MCF 10A (cell line): ENCODE results near the gene TUBGCP6. TPM values are rescaled to one million over a fixed set of nuclear protein-coding genes. Genes with fewer than 3 reads are reported as not detected.

Experiments
- BruUV-seq: library from RNA; stranded (reverse); fragments of 400-500 nt; replicated peaks from 2 replicates; lab custom pipeline; 2021; lab: Mats Ljungman, UMichigan
- CTCF ChIA-PET: fragments of 300-600 bp; sonication (Branson Sonifier 250); formaldehyde crosslinking; extraction: SDS; loops from one replicate; lab custom pipeline; 2021; ENCODE audit warnings: antibody characterized with exemption, inconsistent platforms; lab: Yijun Ruan, JAX
- POLR2A ChIA-PET: fragments of 300-600, 350-650 bp; sonication (Branson Sonifier 250); formaldehyde crosslinking; extraction: SDS; loops from one replicate; lab custom pipeline; 2020; ENCODE audit warnings: antibody characterized with exemption, inconsistent platforms; lab: Yijun Ruan, JAX
- DNase-seq: peaks from one replicate; pipeline ENCODE4 v3.0.0-alpha.2; 2018; ENCODE audit not compliant: unreplicated experiment
- H3K27ac Mint-ChIP-seq: one replicate; pipeline ENCODE4 v1.8.0; 2022; ENCODE audit warnings: mild to moderate bottlenecking, low read depth, mixed read lengths; ENCODE audit not compliant: unreplicated experiment
- H3K27me3 Mint-ChIP-seq: one replicate; pipeline ENCODE4 v1.8.0; 2022; ENCODE audit warnings: mixed read lengths; ENCODE audit not compliant: insufficient read depth, unreplicated experiment
- H3K36me3 Mint-ChIP-seq: one replicate; pipeline ENCODE4 v1.8.0; 2022; ENCODE audit warnings: mild to moderate bottlenecking, moderate library complexity, mixed read lengths; ENCODE audit not compliant: insufficient read depth, unreplicated experiment
- H3K4me1 Mint-ChIP-seq: one replicate; pipeline ENCODE4 v1.8.0; 2022; ENCODE audit warnings: mixed read lengths; ENCODE audit not compliant: insufficient read depth, unreplicated experiment
- H3K4me3 Mint-ChIP-seq: one replicate; pipeline ENCODE4 v1.8.0; 2022; ENCODE audit warnings: mild to moderate bottlenecking, moderate library complexity, mixed read lengths; ENCODE audit not compliant: unreplicated experiment
- H3K9me3 Mint-ChIP-seq: one replicate; pipeline ENCODE4 v1.8.0; 2022; ENCODE audit warnings: mixed read lengths; ENCODE audit not compliant: unreplicated experiment
- intact Hi-C: fragments of 100-400 bp; cut with micrococcal nuclease; formaldehyde crosslinking; loops from 2 replicates; pipeline ENCODE4 v1.14.1; 2022
- total RNA-seq: library from RNA; stranded (reverse); gene quantifications from 2 replicates; pipeline ENCODE4 v1.2.3, GENCODE V29; 2022
- TF ChIP-seq, protein P1 (sequence below): fragments of 200-600 bp; IDR thresholded peaks from one replicate; pipeline ENCODE4 v1.8.0; 2022; ENCODE audit warnings: antibody characterized with exemption, mild to moderate bottlenecking; ENCODE audit not compliant: unreplicated experiment

The TUBGCP6 gene
- total RNA-seq, 1 experiment from 2014 or later, result 27.9 TPM

DNA sequence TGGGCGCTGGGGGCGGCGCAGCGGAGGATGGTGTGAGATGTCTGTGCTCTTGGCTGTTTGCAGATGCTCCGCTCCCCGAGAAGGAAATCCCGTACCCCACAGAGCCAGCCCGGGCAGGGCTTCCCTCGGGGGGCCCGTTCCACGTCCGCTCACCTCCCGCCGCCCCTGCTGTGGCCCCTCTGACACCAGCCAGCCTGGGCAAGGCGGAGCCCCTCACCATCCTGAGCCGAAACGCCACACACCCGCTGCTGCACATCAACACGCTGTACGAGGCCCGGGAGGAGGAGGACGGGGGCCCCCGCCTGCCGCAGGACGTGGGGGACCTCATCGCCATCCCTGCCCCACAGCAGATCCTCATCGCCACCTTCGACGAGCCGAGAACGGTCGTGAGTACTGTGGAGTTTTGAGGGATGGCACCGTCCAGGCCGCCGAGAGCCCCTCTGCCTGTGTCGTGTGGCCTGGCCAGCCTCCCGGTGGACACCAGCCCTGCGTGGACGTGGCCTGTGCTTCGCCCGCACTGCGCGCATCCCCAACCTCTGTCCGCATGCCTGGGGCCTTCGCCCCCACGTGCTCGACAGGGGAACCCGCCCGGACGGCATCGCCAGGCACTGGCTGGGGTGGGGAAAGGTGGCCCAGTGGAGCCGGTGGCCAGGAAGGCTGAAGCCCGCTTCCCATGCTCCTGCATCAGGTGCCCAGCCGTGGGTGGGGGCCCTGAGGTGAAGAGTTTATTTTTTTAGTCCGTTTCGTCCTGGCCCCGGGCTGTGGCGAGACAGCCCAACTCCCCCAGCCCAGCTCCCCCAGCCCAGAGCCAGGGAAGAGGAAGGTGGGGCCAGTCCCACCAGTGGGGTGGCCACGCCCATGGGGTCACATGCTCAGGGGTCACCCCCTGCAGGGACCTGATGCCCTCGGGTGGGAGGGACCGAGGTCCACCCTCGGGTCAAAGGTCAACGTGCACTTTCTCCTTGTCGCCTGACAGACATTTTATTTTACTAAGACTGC lies 65.7 kb downstream of the TUBGCP6 start:
- Mint-ChIP-seq H3K4me1 (no peaks in the 10 kb centered on the region), H3K9me3 (no peaks in the 10 kb centered on the region), H3K27me3 (no peaks in the 10 kb centered on the region), H3K27ac (no peak overlapping the region), H3K36me3 (no peaks in the 10 kb centered on the region), H3K4me3 (no peak overlapping the region)
- no peak for DNase-seq
- ChIA-PET POLR2A (no interaction called here), CTCF (interaction anchor here (1.5 kb wide), 1 partner anchor 30 kb away, joined by 6 read pairs; no protein-coding TSS in a partner anchor)
- BruUV-seq, result no TSS peak
- intact Hi-C loops, result no loop called here
- TF ChIP-seq, protein P1, sequence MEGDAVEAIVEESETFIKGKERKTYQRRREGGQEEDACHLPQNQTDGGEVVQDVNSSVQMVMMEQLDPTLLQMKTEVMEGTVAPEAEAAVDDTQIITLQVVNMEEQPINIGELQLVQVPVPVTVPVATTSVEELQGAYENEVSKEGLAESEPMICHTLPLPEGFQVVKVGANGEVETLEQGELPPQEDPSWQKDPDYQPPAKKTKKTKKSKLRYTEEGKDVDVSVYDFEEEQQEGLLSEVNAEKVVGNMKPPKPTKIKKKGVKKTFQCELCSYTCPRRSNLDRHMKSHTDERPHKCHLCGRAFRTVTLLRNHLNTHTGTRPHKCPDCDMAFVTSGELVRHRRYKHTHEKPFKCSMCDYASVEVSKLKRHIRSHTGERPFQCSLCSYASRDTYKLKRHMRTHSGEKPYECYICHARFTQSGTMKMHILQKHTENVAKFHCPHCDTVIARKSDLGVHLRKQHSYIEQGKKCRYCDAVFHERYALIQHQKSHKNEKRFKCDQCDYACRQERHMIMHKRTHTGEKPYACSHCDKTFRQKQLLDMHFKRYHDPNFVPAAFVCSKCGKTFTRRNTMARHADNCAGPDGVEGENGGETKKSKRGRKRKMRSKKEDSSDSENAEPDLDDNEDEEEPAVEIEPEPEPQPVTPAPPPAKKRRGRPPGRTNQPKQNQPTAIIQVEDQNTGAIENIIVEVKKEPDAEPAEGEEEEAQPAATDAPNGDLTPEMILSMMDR, result no peak

- intact Hi-C loops, result no loop called here
- TF ChIP-seq, protein P1, result no peak
- H3K4me1 Mint-ChIP-seq, result no peaks in the 10 kb centered on the region
- H3K9me3 Mint-ChIP-seq, result no peaks in the 10 kb centered on the region
- no peaks in the 10 kb centered on the region for H3K36me3 Mint-ChIP-seq
- CTCF ChIA-PET, result no interaction called here
- H3K27me3 Mint-ChIP-seq, result no peaks in the 10 kb centered on the region
- POLR2A ChIA-PET, result no interaction called here
- H3K27ac Mint-ChIP-seq, result no peak overlapping the region
- no TSS peak for BruUV-seq
- H3K4me3 Mint-ChIP-seq, result no peak overlapping the region
- DNase-seq, result no peak
These were observed 66.4 kb downstream of the TUBGCP6 start for GRCh38 chr22:50178471-50178864.

GRCh38 chr22:50177537-50178470 lies 67.0 kb downstream of the TUBGCP6 start:
- H3K27me3 Mint-ChIP-seq, result no peaks in the 10 kb centered on the region
- peaks cover 1% of the 10 kb centered on the region for H3K36me3 Mint-ChIP-seq
- POLR2A ChIA-PET, result no interaction called here
- H3K27ac Mint-ChIP-seq, result no peak overlapping the region
- no peaks in the 10 kb centered on the region for H3K4me1 Mint-ChIP-seq
- CTCF ChIA-PET, result no interaction called here
- no peak overlapping the region for H3K4me3 Mint-ChIP-seq
- no TSS peak for BruUV-seq
- intact Hi-C loops, result no loop called here
- DNase-seq, result no peak
- TF ChIP-seq, protein P1, result no peak
- no peaks in the 10 kb centered on the region for H3K9me3 Mint-ChIP-seq
